GM19099 (cell line): ENCODE results near the gene POR.

Source experiments
- POLR2A ChIP-seq: IDR thresholded peaks from 3 replicates; pipeline ENCODE4 v1.6.1; 2011; ENCODE audit warnings: low read depth; ENCODE audit not compliant: insufficient read length; ENCODE audit errors: extremely low read depth

Gene POR

DNA sequence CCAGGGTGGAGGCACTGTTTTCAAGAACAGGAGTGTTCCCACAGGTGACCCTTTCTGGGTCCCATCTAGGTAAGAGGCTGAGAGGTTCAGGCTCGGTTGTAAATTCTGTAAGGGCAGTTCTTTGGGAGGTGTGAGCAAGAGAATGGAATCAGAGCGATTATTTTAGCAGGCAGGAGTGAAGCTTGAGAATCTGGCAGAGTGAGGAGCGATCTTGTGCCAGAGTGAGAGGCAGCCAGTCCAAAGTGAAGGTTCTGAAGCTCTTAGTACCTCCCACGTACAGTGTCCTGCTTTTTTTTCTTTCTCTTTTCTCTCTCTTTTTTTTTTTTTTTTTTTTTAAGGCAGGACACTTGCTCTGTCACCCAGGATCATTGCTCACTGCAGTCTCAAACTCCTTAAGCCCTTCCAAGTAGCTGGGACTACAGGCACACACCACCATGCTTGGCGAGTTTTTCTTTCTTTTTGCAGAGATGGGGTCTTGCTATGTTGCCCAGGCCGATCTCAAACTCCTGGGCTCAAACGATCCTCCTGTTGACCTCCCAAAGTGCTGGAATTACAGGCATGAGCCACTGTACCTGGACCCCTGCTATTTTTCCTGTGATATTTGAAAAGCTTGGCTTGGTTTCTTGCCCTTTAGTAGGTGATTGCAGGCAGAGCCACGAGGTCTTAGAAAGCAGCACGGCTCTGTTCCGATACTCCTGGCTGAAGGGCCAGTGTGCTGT, 10.9 kb downstream of the POR start:
- TF ChIP-seq POLR2A, result no peak

DNA sequence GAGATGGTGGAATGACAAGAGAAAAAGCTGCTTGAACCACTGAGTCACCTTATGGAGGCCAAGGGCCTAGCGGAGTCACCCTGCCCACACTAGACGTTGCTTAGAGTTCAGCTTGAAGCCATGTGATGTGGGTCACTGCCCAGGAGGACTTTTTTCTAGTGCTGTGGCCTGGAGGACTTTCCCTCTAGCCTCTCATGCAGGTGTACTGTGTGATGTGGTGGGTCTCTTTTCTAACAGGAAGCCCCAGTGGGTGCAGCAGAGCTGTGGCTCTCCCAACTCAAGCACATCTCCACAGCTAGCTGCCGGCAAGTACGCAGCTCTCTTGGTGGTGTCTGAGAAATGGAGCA, 13.6 kb downstream of the POR start:
- TF ChIP-seq POLR2A, result no peak

DNA sequence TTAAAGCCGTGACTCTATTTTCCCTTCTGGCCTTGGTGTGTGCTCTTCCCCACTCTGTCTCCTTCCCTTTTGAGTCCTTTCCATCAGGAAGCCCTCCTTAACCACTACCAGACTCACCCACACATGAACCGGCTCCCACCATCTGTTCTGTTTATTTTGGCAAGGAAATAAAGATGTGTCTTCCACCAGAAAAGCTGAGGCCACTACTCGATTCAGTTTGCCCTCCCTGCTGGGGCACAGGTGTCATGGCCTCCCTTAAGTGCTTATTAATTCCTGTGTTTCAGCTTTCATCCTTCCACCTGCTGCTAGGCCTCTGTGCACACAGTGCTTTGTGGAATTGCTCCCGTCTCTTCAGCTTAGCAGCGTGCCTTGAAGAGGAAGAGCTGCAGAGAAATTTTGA, 16.7 kb downstream of the POR start:
- TF ChIP-seq POLR2A, result no peak

DNA sequence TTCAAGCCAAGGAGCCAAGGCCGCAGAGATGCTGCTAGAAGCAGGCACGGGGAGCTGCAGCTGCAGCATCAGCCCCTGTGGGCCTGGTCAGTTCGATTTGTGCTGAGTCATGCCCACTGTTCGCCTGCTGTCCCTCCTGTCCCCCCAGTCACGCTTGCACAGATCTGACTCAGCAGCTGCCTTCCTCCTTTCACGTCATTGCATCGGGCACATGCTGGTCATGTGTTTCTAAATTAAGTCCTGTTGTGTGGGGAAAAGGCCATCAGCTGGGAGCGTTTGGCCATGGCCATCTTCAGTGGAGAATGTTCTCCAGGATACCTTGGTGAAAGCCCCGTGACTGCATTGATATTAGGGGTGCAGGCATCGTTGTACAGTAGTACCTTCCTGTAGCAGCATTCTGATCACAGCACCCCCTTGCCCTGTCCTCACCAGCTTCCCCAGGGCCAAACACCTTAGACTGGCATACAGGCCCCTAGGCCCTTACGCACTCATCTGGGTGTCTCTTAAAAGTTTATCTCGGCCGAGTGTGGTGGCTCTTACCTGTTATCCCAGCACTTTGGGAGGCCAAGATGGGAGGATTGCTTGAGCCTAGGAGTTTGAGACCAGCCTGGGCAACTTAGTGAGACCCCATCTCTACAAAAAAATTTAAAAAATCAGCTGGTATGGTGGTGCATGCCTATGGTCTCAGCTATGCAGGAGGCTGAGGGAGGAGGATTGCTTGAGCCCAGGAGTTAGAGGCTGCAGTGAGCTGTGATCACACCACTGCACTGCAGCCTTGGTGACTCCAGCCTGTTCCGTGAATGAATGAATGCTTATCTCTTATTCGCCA, 23.2 kb downstream of the POR start:
- TF ChIP-seq POLR2A, result no peak

DNA sequence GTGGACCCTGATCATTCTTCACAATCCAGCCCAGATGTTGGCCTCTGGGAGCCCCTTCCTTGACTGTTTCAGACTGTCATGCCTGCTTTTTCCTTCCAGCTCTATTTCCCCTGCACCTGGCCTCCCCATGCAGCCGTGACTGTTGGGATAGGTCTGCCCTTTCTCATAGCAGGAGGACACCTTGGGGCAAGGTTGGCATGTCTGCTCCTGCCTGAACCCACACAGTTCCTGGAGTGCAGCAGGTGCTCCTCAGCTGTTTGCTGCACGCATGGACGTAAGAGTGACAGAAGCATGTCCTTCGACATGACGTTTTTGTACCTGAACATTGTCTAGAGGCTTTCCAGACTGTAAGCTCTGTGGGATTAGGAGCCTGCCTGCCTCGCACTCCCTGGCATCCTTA, 24.0 kb downstream of the POR start:
- no peak for TF ChIP-seq POLR2A

DNA sequence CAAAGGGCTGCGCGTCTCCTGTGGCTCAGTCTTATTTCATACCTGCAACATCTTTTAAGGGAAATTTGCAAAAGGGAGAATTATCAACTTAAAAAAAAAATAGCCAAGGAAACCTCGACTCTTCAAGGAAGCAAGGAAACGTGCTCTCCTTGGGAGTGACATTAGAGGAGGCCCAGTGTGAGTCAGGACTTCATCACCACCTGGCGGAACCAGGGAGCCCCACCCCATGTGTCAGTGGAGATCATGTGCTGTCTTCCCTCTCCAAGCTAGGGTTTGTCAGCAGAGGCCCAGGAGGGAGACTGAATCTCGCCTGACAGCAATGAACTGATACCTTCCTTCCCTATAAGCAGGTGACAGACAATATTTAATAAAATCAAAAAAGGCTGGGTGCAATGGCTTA, 28.9 kb downstream of the POR start:
- no peak for TF ChIP-seq POLR2A

DNA sequence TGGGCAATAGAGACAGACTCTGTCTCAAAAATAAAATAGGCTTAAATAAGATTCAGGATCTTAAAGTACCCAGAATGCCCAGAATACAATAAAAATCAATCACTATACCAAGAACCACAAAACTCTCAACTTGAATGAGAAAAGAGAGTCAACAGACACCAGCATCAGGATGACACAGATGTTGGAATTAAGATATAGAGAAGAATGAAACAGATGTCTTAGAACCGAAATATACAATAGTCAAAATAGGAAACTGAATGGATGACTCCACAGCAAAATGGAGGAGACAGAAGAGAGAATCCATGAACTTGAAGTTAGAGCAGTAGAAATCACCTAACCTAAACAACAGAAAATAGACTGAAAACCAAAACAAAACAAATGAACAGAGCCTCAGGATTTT, 29.6 kb downstream of the POR start:
- no peak for TF ChIP-seq POLR2A

DNA sequence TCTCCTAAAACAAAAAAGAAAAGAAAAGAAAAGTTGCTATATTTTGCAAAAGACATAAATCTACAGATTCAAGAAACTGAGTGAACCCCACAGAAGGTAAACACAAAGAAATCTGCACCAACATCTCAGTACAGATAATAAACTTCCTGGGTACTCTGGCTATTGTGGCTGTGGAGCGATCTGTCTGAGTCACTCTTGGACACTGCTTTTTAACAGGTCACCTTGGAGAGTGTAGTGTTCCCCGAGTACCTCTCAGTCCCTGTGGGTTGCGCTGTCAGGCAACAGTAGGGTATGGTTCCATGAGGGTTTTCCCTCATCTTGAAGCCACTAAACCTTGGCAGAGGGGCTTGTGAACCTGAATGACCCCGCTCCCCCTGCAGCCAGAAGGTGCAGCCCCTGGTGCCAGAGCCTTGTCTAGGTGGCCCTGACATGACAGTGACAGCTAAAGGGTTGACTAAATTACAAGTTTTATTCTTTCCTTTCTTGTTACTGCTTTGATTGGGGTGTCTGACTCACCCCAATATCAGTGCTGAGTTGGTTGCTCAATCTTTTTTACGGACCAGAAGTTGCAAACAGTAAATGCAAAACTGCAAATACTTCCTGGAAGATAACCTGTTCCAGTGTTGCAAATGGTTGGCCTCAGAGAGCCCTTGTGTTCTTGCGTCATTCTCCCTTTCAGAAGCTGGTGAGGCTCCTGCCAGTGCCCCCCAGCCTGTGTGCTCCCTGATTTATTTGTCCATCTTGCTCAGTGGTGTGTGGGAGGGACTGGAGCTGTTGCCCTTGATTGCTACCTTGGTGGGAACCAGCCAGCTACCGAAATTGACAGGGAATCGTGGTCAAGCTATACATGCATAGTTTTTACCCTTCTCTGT, 30.6 kb downstream of the POR start:
- TF ChIP-seq POLR2A, result no peak

DNA sequence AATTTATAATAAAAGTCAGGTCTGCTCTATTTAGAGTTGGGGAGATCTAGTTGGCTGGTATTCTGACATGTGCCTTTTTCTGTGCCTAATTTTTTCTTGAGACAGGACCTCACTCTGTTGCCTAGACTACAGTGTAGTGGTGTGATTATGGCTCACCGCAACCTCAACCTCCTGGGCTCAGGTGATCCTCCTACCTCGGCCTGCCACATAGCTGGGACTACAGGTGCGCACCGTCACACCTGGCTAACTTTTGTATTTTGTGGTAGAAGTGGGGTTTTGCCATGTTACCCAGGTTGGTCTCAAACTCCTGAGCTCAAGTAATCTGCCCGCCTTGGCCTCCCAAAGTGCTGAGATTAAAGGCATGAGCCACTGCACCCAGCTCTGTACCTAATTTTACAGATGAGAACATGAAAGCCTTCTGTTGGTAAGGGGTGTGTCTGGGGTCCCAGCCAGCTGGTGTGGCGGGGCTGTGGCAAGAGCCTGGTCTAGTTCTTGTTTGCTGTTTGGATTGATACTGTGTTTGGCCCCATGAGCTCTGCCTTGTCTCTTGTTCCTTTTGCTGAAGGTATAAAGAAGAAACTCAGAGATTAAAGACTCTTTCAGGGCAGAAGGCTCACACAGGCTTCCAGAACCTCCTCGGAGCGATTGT, 31.4 kb downstream of the POR start:
- no peak for TF ChIP-seq POLR2A

DNA sequence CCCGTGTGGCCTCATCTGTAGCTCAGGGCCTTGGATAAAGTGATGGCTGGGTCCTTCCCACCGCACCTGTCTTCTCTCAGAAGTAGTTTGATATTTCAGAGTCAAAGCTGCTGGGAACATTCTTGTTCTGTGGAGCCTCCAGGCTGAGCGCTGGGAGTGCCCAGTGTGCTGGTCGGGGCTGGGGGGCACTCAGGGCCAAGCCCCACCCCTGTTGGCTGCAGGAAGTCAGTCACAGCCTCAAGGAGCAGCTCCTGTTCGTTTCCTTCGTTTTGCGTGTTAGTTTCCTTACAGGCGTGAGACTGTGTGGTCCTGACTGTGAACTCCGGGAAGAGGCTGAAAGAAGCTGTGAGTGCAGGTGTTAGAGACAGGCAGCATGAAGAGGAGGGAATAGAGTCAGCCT, 33.2 kb downstream of the POR start:
- no peak for TF ChIP-seq POLR2A

DNA sequence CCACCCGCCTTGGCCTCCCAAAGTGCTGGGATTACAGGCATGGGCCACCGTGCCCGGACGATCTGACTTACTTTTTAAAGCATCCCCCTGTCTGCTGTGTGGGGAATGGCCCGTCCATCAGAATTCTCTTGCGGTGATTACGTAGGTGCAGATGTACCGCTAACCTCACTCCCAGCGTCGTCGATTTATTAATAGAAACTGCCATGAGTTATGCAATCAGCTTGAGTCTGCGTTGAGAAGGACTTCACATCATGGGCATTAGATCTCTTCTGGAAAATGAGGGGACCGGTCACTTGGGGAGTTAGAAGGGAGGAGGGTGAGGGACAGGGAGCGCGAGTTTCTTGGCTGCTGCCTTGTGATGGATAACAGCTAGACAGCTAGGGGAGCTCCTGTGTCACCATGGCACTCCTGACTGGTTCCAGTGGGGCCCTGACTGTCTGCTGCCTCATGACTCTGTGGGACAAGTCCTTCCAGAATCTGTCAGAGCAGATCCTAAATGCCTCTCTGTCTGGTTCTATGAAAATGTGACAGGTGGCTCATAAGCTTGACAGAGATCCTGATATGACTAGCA, 35.2 kb downstream of the POR start:
- no peak for TF ChIP-seq POLR2A

DNA sequence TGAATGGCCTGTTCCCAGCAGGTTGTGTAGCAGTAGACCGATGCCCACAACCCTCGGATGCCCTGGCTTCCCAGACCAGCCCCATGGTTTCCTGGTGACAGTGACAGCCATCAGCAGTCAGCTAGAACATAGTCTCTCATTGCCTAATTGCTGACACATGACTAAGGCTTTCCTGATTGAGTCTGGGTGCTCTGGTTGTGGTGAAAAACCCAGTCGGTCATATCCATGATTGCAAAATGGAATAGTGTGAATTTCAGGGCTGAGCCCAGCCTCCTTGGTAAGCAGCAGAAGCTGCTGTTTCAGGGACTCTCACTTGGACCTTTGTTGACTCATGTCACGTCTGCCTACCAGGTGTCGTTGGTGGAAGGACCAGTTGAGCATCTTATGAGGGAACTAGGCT, 36.6 kb downstream of the POR start:
- no peak for TF ChIP-seq POLR2A

DNA sequence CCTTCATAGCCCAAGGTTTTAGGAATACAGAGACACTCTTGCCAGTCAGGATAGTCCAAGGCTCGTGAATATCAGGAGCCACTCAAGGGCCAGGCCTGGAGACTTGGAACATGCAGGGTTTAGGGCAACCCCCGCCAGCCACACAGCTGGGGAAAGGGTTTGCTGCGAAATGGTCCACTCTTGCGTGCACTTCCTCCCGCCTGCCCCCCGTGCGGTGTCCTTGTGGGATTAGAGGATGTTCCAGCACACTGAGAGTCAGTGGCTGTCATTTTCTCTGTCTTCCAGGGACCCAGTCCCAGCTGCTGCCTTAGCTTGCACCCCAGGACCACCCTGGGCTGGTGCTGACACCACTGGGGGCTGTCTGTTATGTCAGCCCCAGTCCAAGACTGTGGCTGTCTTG, 38.5 kb downstream of the POR start:
- TF ChIP-seq POLR2A, result no peak

DNA sequence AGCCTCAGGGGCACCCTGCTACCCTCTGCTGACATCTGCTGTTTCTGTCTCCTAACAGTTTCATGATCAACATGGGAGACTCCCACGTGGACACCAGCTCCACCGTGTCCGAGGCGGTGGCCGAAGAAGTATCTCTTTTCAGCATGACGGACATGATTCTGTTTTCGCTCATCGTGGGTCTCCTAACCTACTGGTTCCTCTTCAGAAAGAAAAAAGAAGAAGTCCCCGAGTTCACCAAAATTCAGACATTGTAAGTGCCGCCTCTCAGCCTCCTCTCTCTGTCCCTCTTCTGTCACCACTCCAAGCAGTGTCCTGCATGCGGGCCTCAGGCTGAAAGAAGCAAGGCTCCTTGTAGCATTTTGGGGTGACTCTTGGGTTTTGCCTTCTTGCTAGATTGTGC, 39.0 kb downstream of the POR start:
- no peak for TF ChIP-seq POLR2A
